Measurements from ENCODE around the gene NPLOC4. TPM values are rescaled to one million over a fixed set of nuclear protein-coding genes. Genes with fewer than 3 reads are reported as not detected.
A peak's percentile ranks its signal among the peaks of the same experiment; 100 is the strongest.

NPLOC4 gene
- total RNA-seq, 6 donors from 2014 or later: 59.9 to 373 (median 87.4) TPM

GRCh38 chr17:81557276-81558114, 79.4 kb downstream of the NPLOC4 start:
- 82 to 91% methylated on average over 13 to 21 of the region's 21 CpGs for WGBS, 2 donors

GRCh38 chr17:81556863-81557262, 80.0 kb downstream of the NPLOC4 start:
- no peak overlapping the region for H3K27ac ChIP-seq
- H3K4me3 ChIP-seq: no peak overlapping the region
- peaks cover 8 to 60% (median 40%) of the 10 kb centered on the region in 4 donors for H3K36me3 ChIP-seq
- H3K4me1 ChIP-seq: peaks cover 12 to 29% (median 13%) of the 10 kb centered on the region in 4 donors
- no peaks in the 10 kb centered on the region for H3K9me3 ChIP-seq
- no peaks in the 10 kb centered on the region for H3K27me3 ChIP-seq
- WGBS, 2 donors: 90 to 92% methylated on average over 2 to 6 of the region's 6 CpGs
- DNase-seq: no peak
- ATAC-seq (ENCODE audit: low FRiP score in 2 of 2): no peak
- no peak for TF ChIP-seq POLR2AphosphoS5 (IDR thresholded peaks at IDR 0.05)
- TF ChIP-seq POLR2A (IDR thresholded peaks at IDR 0.05): no peak
- no peak for TF ChIP-seq EP300 (IDR thresholded peaks at IDR 0.05)

More at GRCh38 chr17:81557276-81558114, 79.4 kb downstream of the NPLOC4 start:
- no peak for ATAC-seq (ENCODE audit: low FRiP score in 2 of 2)
- Histone ChIP-seq H3K27ac (no peak overlapping the region), H3K9me3 (no peaks in the 10 kb centered on the region), H3K36me3 (peaks cover 8 to 66% (median 46%) of the 10 kb centered on the region in 4 donors), H3K4me1 (peaks cover 12 to 27% (median 13%) of the 10 kb centered on the region in 4 donors), H3K27me3 (no peaks in the 10 kb centered on the region), H3K4me3 (no peak overlapping the region)
- peak in 1 of 2 donors; percentile 61 for DNase-seq
- TF ChIP-seq POLR2A (IDR thresholded peaks at IDR 0.05) (no peak), CTCF (IDR thresholded peaks at IDR 0.05) (no peak), EP300 (IDR thresholded peaks at IDR 0.05) (no peak), POLR2AphosphoS5 (IDR thresholded peaks at IDR 0.05) (no peak)

- peaks cover 8 to 53% (median 37%) of the 10 kb centered on the region in 4 donors for H3K36me3 ChIP-seq
- DNase-seq: no peak
Measured at GRCh38 chr17:81556175-81556691, 80.7 kb downstream of the NPLOC4 start.

GRCh38 chr17:81553616-81554181, 83.2 kb downstream of the NPLOC4 start:
- H3K27ac ChIP-seq: peak overlapping the region; percentile 79 to 91 (median 87)
- peaks cover 3 to 45% (median 31%) of the 10 kb centered on the region in 4 donors for H3K36me3 ChIP-seq
- ATAC-seq (ENCODE audit: low FRiP score in 2 of 2) (peak in 1 of 2 donors; percentile 19), DNase-seq (peak; percentile 36 to 67)
- peaks cover 19 to 53% (median 22%) of the 10 kb centered on the region in 4 donors for H3K4me1 ChIP-seq
- WGBS, 2 donors: 16 to 25% methylated on average over 19 to 24 of the region's 24 CpGs
- peak overlapping the region in 3 of 4 donors; percentile 86 to 98 (median 87) for H3K4me3 ChIP-seq
- H3K27me3 ChIP-seq: no peaks in the 10 kb centered on the region
- no peak for TF ChIP-seq POLR2AphosphoS5 (IDR thresholded peaks at IDR 0.05)
- TF ChIP-seq POLR2A (IDR thresholded peaks at IDR 0.05): no peak
- H3K9me3 ChIP-seq: no peaks in the 10 kb centered on the region

More at GRCh38 chr17:81556175-81556691, 80.7 kb downstream of the NPLOC4 start:
- Histone ChIP-seq H3K9me3 (no peaks in the 10 kb centered on the region), H3K27ac (no peak overlapping the region), H3K4me1 (peaks cover 14 to 35% (median 16%) of the 10 kb centered on the region in 4 donors), H3K27me3 (no peaks in the 10 kb centered on the region), H3K4me3 (no peak overlapping the region)
- 95 to 96% methylated on average over 9 of the region's 9 CpGs for WGBS, 2 donors
- TF ChIP-seq EP300 (IDR thresholded peaks at IDR 0.05) (no peak), POLR2AphosphoS5 (IDR thresholded peaks at IDR 0.05) (no peak), POLR2A (IDR thresholded peaks at IDR 0.05) (no peak), CTCF (IDR thresholded peaks at IDR 0.05) (no peak)
- no peak for ATAC-seq (ENCODE audit: low FRiP score in 2 of 2)

- Histone ChIP-seq H3K4me1 (peaks cover 19 to 53% (median 22%) of the 10 kb centered on the region in 4 donors), H3K36me3 (peaks cover 0 to 44% (median 29%) of the 10 kb centered on the region in 4 donors), H3K27ac (peak overlapping the region; percentile 79 to 91 (median 87)), H3K9me3 (no peaks in the 10 kb centered on the region), H3K27me3 (no peaks in the 10 kb centered on the region), H3K4me3 (peak overlapping the region; percentile 68 to 98 (median 86))
- TF ChIP-seq CTCF (IDR thresholded peaks at IDR 0.05): peak in 1 of 6 experiments; percentile 8
- no peak for TF ChIP-seq EP300 (IDR thresholded peaks at IDR 0.05)
- peak; percentile 82 to 85 for ATAC-seq (ENCODE audit: low FRiP score in 2 of 2)
- WGBS, 2 donors: 2 to 4% methylated on average over 9 to 16 of the region's 19 CpGs
- DNase-seq: peak; percentile 83 to 89
Measured at GRCh38 chr17:81553018-81553615, 83.8 kb downstream of the NPLOC4 start.
